ENCODE data around the gene NUFIP1.
"Not testable (repeated sequence)": the region's sequence is repeated elsewhere in the genome, so short reads cannot be mapped to it uniquely, and the experiment has no call there.

The NUFIP1 gene

DNA sequence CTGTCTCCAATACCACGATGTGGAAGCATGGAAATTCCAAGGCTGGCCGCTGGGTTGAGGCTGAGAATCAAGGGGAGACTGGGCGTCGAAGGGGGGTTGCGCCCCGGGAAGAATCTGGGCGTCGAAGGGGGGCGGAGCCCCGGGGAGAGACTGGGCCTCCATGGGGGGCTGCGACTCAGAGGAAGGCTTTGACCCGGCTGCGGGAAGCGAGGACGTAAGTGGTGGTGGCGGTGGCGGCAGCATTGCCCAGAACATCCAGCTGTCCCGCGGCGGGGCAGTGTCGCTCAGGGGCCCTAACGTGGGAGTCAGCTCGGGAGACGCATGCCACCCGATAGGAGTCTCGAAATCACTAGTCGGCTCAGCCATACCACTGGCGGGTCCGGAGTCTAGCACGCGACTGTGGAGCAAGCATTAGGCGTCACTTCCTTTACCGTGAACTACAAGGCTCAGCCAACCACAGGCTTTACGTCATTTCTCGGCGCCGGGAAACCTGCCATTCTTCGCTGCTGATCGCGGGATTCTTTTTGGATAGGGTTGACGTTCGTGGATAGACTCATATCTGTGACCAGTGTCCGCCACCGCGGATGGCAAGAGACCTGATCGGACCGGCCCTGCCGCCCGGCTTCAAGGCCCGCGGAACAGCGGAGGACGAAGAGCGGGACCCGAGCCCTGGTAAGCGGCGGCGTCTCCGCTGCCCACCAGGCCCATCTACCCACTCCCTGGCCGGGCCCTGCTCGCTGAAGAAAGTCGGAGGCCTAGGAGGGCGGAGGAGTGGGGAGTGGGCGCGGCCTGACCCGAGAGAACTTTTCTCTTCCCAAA is at the start of gene NUFIP1, which contains the start of gene GPALPP1:
TSS of gene NUFIP1 (minus strand) at position 401 of the 819 bp plus-strand sequence. CDS start at position 366, 35 bp downstream.
TSS of gene GPALPP1 (plus strand) at position 468 of the 819 bp plus-strand sequence. CDS start at position 585, 117 bp downstream.
- DNase-seq, result peak; percentile 95

DNA sequence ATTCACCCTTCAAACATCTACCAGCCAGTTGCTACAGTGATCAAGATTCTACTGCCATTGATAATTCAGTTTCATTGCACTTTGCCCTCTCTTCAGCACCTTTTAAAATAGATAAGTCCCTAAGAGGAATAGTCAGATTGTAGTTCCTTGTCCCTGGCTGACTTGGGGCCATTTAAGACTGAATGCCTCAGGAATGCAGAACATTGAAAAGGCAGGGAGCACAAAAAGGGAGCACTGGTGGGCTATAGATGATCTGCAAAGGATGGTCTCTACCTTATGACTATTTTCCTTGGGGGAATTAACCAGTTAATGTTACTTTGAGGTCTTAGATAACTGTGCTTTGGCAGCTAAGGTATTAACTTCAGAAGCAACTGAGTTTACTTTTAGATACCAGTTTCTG is 46.9 kb upstream of the NUFIP1 start:
- no peak for DNase-seq

DNA sequence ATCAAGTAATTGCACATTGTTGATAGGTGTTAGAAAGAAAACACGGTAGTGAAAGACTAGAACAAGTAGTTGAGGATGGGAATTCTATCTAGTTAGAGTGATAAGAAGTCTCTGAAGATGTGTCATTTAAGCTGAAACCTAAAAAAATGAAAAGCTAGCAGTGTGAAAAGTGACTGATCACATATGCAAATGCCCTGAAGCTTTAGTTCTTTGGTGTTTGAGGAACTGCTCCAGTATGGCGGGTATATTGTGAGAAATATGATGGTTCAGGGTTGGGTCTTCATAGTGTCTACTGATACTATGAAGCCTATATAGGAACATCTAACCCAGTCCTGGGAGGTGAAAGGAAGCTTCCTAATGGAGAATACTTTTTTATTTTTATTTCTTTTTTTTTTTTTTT is 45.1 kb upstream of the NUFIP1 start:
- no peak for DNase-seq

DNA sequence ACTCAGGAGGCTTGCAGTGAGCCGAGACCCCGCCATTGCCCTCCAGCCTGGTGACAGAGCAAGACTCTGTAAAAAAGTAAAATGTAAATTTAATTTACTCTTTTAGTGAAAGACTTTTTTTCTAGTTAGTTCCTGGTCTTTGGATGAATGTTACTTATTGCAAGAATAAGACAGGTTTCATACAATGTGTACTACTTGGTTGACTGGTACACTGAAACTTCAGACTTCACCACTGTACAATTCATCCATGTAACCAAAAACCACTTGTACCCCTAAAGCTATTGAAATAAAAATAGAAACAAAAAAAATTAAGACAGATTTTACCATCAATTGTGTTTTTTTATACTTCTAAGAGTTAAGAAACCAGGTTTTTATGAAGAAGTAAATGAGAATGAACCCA is 35.6 kb upstream of the NUFIP1 start:
- no peak for DNase-seq

DNA sequence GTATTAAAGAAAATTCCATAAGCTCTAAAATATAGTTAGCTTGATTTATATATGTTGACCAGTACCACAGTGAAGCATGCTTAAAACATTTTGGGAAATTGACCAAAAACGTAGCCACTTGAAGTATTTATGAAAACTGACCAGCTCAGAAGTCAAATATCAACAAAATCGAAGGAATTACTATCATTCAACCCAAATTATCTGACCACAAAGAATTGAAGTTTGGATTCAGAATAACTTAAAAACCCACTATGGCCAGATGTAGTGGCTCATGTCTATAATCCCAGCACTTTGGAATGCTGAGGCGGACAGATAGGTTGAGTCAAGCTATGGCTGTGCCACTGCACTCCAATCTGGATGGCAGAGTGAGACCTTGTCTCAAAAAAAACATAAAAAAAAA is 32.0 kb upstream of the NUFIP1 start:
- DNase-seq, result no peak

DNA sequence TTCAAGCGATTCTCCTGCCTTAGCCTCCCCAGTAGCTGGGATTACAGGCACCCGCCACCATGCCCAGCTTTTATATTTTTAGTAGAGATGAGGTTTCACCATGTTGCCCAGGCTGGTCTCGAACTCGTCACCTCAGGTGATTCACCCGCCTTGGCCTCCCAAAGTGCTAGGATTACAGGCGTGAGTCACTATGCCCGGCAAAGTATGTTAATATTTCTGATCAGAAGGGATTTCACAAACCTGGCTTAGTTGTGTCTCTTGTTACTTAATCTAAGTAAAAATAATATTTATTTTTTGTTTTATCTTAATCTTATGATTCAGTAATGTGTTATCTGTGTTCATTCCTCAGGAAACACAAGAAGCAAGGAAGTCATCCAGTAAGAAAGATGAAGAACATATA is 30.7 kb upstream of the NUFIP1 start:
- not testable (repeated sequence) for DNase-seq

DNA sequence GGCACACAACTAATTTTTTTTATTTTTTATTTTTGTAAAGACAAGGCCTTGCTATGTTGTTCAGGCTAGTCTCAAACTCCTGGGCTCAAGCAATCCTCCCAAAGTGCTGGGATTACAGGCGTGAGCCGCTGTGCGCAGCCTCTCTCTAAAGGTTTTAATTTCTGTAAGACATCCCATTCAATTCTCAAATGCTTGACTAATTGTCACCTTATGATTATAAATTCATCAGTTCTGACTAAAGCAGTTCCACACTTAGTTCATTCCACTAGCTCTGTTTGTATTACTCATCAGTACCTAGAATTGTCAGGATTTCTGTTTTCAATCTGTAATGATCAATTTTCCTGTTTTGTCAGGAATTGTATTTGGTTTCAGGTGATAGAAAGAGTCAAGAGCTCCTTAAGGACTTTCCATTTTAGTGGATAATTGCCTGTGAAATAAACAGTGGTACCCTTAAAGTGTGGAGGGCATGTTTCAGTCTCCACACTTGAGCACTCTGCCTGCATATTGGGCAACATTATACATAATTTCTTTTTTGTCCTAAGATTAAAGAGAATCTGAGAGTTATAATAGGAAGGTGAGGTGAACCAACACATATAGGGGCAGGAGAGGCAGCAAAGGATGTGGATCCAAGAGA is 27.6 kb upstream of the NUFIP1 start:
- DNase-seq, result peak; percentile 19

DNA sequence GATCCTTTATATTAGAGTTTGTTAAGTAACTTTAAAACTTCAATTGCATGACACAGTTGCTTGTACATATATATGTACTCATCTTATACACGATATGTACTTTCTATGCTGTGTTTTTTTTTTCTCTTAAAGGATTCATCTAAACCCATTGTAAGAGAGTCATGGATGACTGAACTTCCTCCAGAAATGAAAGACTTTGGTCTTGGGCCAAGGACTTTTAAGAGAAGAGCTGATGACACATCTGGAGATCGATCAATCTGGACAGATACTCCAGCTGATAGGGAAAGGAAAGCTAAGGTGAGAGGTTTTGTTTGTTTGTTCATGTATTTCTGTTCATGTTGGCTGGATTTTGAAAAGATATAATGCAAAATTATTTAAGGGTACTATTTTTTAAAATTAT is 26.0 kb upstream of the NUFIP1 start:
- no peak for DNase-seq

DNA sequence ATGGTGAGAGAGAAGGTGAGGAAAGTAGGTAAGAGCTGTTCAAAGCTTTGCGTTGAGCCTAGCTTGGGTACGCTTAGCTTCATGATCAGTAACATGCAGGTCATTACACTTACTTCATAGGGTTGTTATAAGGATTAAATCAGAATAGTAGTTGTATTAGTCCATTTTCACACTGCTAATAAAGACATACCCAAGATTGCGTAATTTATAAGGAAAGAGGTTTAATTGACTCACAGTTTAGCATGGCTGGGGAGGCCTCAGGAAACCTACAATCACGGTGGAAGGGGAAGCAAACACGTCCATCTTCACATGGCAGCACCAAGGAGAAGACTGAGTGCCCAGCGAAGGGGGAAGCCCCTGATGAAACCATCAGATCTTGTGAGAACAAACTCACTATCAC is 21.9 kb upstream of the NUFIP1 start:
- no peak for DNase-seq

DNA sequence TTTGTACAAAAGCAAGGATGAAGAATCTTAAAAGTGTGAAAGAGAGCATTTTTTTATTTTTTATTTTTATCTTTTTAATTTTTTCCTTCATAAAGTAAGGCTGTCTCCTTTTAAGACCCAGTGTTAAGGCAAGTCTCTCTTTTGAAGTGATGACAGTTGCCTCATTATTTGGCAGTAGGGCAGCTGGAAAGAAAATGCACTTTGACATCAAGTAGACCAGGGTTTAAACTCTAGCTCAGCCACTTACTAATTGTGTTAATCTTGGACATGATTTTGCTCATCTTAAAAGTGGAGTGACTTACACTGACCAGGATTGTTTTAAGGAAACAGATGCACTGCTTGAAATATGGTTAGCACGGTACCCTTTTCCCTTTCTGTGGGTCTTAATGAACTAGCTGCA is 18.6 kb upstream of the NUFIP1 start:
- no peak for DNase-seq

DNA sequence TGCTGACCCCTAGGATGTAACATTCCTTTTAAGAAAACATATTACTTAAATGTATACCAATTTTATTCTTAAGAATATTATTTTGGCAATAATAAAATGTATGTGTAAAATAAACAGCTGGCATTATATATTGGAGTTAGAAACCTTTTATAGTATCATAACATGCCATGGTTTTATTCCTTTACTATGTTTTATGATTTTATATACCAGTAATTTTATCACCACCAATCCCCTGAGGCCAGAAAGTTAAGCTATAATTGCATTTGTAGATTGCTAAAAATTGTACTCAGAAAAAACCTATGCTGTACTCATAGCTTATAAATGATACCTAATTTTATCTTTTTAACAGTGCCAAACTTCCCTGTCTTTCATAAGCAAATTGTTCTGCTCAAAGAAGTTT is 18.0 kb upstream of the NUFIP1 start:
- no peak for DNase-seq

DNA sequence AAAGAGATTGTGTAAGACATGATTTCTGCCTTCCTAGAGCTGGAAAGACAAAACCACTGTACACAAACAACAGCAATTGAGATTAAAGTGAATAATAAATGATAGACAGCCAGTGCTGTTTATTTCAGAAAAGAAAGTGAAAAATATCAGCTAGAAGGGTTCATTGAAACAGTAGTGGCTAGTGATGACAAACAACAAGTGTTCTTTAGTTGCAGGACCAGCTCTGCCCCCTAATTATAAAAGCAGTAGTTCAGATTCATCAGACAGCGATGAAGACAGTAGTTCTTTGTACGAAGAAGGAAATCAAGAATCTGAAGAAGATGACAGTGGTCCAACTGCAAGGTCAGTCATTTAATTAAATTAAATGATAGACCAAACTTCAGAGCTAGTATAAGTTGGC is 14.8 kb upstream of the NUFIP1 start:
- no peak for DNase-seq

DNA sequence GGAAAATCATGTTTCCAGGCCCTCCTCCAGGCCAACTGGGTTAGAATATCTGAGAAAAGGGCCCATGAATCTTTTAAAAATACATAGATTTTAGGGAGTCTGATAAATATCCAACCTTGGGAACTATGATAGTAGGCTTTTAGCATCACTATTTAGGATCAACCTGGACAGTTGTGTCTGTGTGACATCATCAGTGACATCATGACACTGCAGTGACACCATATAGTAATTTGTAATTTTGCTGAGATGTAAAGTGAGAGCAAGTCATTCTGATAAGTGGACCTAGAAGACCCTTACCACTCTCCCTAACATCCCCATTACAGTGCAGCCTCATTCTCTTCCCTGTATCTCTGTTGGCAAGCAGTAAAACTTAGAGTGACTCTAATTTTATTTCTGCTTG is 14.1 kb upstream of the NUFIP1 start:
- DNase-seq, result no peak

DNA sequence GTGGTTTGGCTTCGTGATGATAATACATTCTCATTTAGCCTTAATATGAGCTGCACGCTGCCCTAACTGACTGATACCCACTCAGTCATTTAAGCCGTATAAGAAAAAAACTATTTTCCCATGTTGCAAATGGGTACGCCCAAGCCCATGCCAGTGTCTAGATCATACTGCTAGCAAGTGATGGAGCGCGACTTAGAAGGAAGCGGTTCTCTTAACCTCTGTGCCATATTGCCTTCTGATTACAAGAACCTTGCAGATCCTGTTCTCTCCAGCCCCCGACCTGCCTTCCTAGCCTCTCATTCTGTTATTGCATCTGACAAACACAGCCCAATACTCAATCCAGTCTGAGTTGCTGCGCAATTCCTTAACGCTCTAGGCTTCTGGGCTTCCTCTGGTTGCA is 670 bp upstream of the NUFIP1 start:
- DNase-seq, result no peak

DNA sequence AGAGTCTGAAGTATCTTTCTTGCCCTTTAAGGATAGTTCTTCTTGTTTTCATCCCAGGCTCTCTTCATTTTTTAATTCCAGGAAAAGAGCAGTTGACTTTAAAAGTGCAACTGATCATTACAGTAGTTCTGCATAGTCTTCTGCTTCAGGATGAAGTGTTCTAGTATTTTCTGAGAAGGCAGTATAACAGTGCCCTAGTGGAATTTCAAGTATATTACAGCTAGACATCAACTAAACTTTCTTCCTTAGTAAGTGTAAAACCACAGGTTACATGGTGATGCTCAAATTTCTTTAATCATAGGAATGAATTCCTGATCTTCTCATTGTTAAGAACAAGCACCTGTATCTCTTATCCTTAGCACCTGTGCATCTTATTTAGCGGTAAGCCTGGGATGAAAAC is 10.9 kb downstream of the NUFIP1 start:
- DNase-seq, result no peak

DNA sequence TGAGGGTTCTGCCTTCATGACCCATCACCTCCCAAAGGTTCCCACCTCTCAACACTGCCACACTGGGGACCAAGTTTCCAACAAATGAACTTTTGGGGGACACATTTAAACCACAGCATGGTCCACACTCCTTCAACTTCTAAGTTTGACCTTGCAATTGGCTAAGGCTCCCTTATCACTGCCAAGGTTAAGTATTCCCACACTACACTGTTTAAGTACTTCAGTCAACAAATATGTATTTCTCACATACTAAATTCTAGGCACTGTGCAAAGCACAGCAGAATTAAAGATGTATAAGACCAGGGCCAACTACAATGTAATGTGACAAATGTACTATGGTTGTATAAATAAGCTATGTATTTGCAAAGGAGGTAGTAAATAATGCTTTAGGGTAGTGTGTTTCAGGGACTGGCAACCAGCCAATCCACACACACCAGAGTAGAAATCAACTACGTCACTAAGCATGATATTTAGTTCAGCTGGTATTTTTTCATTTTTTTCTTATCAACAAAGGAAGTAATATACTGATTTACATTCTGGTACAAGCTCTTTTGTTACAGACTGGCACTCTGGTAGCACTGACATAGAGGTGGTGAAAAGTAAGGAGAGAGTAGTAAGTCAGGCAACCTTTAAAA is 12.2 kb downstream of the NUFIP1 start:
- no peak for DNase-seq

DNA sequence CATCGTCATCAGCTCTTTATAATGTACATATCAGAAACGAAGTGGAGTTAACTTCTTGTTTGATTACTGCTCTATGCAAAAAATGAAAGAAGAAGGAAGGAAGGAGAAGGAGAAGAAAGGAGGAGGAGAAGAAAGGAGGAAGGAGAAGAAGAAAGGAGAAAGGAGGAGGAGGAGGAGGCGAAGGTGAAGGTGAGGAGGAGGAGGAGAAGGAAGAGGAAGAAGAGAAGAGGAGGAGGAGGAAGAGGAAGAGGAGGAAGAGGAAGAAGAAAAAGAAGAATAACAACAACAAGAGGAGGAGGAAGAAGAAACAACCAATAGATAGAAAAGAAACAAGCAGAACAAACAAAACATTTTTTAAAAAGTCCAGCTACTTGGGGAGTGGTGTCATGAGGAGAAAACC is 13.1 kb downstream of the NUFIP1 start:
- DNase-seq, result no peak

DNA sequence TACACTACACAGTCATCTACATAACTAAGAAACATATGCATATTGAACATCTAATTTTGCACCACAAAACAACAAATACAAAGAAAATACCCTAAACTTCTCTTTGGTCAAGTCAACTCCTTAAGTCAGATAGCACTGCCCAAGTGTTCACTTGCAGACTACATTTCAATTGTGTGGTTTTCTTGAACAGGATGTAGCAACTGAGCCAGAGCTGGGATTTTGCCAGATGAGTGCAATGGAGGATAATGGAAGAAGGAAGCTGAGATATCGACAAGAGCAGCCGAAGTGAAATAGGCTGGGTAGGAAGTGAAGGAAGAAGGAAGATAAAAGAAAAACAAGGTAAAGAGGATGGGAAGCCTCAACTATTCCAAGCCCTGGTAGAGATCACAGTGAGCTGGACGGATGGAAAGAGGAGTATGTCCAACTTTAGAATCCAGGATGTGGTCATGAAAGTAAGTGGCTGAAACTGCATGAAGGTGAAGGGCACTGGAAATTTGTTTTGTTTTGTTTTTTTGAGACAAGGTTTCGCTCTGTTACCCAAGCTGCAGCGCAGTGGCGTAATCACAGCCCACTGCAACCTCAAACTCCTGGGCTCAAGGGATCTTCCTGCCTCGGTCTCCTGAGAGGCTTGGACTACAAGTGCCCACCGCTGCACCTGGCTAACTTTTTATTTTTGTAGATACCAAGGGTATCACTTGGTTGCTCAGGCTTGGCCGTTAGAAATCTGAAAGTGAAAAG is 15.0 kb downstream of the NUFIP1 start:
- DNase-seq, result no peak

DNA sequence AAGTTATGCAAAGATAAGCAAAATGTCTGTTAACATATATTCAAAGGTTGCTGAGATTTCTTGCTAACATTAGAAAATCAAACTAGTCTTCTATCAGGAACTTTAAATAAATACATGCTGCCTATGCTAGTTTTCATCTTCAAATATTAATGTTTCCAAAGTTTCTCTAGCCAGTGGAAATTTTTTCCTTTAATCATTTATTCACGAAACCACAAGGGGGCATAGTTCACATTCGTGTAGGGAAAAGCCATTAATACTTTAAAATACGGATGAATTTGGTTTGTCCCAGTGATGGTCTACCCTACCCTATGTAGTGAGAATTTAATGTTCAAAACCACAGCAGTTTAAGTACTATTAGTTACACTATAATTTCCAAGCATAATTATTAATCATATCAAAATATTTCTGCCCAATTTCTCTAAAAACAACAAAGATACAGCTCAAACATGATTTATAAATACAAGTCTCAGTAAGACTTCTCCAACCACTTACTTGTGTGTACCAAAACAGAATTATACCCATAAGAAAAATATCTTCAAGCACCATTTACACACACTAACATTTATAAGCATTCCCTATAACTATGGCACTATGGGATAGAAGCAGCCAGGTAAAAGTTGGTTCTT is 16.2 kb downstream of the NUFIP1 start:
- no peak for DNase-seq

DNA sequence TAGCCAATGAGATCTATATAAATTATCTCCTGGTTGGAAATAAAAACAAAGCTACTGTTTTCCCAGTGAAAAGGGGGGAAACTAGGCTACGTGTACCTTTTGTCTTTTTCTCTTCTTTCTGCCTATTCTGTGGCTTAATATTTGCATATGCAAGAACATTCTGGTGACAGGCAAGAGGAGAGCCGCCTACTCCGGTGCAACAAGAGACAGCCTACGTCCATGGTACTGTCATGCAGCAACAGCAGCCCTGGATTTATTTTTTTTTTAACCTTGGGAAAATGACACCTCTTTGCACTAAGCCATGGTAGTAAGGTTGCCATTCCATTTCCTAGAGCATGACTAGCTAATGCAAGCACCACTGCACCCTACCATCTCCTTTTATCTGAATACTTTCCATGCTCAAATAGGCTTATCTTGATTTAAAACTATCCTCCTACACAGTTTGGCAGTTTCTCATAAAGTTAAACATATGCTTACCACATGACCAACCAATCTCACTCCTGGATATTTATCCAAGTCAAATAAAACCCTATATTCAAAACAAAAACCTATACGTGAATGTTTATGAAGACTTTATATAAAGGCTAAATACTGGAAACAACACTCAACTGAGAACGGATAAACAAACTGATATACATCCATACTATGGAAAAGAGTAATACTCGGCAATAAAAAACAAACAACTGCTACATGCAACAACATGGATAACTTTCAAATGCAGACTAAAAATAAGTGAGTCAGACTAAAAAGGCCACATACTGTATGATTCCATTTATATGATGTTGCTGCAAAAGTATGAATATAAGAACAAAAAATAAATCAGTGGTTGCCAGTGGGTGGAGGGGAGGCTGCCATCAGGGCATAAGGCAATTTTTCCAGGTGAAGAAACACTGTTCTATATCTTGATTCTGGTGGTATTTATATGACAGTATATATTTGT is 17.3 kb downstream of the NUFIP1 start:
- no peak for DNase-seq

All from stimulated activated CD4-positive, alpha-beta T cell treated with anti-CD3 and anti-CD28 coated beads, Interleukin-1b, Interleukin-23, amount 100 ng/mL, for 48 hours (primary cell).